ENCODE data around the gene SIGLEC1. TPM values are rescaled to one million over a fixed set of nuclear protein-coding genes. Genes with fewer than 3 reads are reported as not detected.

The SIGLEC1 gene
- total and polyA plus RNA-seq, 2 donors (not counting 3 experiments of a cell fraction or from before 2014, with no cell fraction given): not detected

DNA sequence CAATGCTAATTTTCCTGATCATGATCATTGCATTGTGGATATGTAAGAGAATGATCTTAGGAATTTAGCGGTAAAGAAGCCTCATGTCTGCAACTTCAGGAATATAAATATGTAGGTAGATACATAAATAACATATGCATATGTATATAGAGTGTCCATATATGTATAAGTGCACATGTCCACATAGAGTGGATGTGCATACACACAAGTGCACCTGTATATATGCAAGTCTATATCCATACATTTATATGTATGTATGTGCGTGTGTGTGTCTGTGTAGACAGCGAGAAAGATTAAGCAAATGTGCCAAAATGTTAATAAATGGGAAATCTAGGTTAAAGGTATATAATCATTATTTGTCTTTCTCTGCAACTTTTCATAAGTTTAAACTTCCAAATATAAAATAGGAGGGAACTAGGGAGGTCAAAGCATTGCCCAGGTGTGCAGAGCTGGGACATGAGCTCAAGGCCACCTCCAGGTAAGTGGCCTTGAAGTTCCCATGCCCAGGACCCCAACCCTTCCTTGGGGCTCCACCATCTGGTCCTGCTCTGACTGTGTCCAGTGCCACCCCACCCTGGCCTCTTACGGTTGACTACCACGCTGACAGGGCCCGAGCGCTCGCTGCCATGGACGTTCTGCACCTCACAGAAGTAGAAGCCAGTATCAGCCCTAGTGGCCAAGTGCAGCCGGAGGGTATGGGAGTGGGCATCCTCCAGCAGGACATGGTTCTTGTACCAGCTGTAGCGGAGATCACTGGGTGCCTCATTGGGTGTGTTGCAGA is 9.6 kb downstream of the SIGLEC1 start:
- no TSS peak for BruUV-seq (replicated peaks)
- no peaks in the 10 kb centered on the region for H3K36me3 ChIP-seq (ENCODE audit: control insufficient read depth in 2 of 2, extremely low read depth in 1 of 2, insufficient read depth in 2 of 2, low read length in 2 of 2)
- no peak for FAIRE-seq
- H3K79me2 ChIP-seq (ENCODE audit: control insufficient read depth, insufficient read depth, low read length): no peaks in the 10 kb centered on the region
- ChIA-PET POLR2A (no interaction called here), CTCF (interaction anchor here (1.2 to 2.3 kb wide), 2 partner anchors 8 to 26 kb away, joined by 5 to 22 read pairs; no protein-coding TSS in a partner anchor)
- H3K27ac ChIP-seq (ENCODE audit: insufficient read depth, low read depth, low read length): no peak overlapping the region
- TF ChIP-seq MYC (IDR thresholded peaks at IDR 0.05; ENCODE audit: low read depth, low read length) (no peak), EZH2 (IDR thresholded peaks at IDR 0.05; ENCODE audit: borderline replicate concordance, low read depth, low read length, severe bottlenecking) (no peak), POLR2AphosphoS5 (IDR thresholded peaks at IDR 0.05; ENCODE audit: insufficient read depth, low read depth, low read length) (no peak), POLR2A (IDR thresholded peaks at IDR 0.05; ENCODE audit: low read depth, low read length) (no peak), FOS (IDR thresholded peaks at IDR 0.05; ENCODE audit: borderline replicate concordance, insufficient read depth, low read length) (no peak), MAX (IDR thresholded peaks at IDR 0.05; ENCODE audit: insufficient read depth, insufficient read length) (no peak), JUN (IDR thresholded peaks at IDR 0.05; ENCODE audit: borderline replicate concordance, insufficient read depth, insufficient read length, low read depth) (no peak), GATA2 (IDR thresholded peaks at IDR 0.05; ENCODE audit: insufficient read depth, insufficient read length, low read depth, low read length) (no peak)
- TF ChIP-seq, protein P1, sequence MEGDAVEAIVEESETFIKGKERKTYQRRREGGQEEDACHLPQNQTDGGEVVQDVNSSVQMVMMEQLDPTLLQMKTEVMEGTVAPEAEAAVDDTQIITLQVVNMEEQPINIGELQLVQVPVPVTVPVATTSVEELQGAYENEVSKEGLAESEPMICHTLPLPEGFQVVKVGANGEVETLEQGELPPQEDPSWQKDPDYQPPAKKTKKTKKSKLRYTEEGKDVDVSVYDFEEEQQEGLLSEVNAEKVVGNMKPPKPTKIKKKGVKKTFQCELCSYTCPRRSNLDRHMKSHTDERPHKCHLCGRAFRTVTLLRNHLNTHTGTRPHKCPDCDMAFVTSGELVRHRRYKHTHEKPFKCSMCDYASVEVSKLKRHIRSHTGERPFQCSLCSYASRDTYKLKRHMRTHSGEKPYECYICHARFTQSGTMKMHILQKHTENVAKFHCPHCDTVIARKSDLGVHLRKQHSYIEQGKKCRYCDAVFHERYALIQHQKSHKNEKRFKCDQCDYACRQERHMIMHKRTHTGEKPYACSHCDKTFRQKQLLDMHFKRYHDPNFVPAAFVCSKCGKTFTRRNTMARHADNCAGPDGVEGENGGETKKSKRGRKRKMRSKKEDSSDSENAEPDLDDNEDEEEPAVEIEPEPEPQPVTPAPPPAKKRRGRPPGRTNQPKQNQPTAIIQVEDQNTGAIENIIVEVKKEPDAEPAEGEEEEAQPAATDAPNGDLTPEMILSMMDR (IDR thresholded peaks at IDR 0.05; ENCODE audit: extremely low read depth in 1 of 2, insufficient read depth in 1 of 2, low read depth in 1 of 2, low read length in 2 of 2): no peak
- H3K9ac ChIP-seq (replicated peaks; ENCODE audit: extremely low read depth, insufficient read depth, low read length): no peak overlapping the region
- intact Hi-C loops (cut with micrococcal nuclease): loop anchor here (1.0 kb wide), 1 partner anchor 22 kb away; no protein-coding TSS in a partner anchor
- H4K20me1 ChIP-seq (replicated peaks; ENCODE audit: control insufficient read depth, extremely low read depth, insufficient read depth, low read length): no peaks in the 10 kb centered on the region
- no peaks in the 10 kb centered on the region for H3K4me1 ChIP-seq (ENCODE audit: control insufficient read depth, extremely low read depth, insufficient read depth, low read length)
- H3K27me3 ChIP-seq (ENCODE audit: control insufficient read depth in 2 of 2, insufficient read depth in 2 of 2, low read length in 2 of 2): no peaks in the 10 kb centered on the region
- H3K4me3 ChIP-seq (replicated peaks in 1 of 3; ENCODE audit: insufficient read depth in 1 of 3, low read depth in 1 of 3, low read length in 3 of 3): no peak overlapping the region
- DNase-seq (ENCODE audit: low read depth, low spot score): no peak
- H3K4me2 ChIP-seq (ENCODE audit: insufficient read depth, low read length): no peak overlapping the region
- dilution Hi-C loops (cut with MboI; ENCODE audit: extremely low pct_ligation_motif_present, low sequenced_read_pairs): no loop called here
- H3K9me1 ChIP-seq (replicated peaks; ENCODE audit: control insufficient read depth, extremely low read depth, insufficient read depth, low read length): no peaks in the 10 kb centered on the region
- H2AFZ ChIP-seq (ENCODE audit: low read depth, low read length): no peak overlapping the region
- no peaks in the 10 kb centered on the region for H3K9me3 ChIP-seq (replicated peaks; ENCODE audit: control insufficient read depth, insufficient read depth, low read length)
